ENCODE results near the gene TBC1D22A.

TBC1D22A gene

DNA sequence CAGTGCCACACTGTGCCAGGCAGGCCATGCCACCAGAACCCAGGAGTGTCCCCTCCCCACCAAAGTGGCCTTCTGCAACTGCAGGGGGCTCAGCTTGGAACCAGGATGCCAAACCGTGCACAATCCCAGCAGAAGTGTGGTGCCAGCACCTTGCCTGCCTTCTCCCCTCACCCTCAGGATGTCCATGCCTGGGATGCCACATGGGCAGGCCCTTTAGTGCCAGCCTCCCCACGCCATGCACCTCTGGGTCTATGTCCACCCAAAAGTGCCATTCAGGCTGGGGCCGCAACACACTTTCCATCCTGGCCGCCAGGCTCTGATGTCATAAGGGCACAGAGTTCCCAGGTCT, 8.7 kb upstream of the TBC1D22A start:
- Mint-ChIP-seq H3K4me3 (no peak overlapping the region), H3K27me3 (peaks cover 5% of the 10 kb centered on the region), H3K27ac (peak overlapping the region; percentile 97), H3K4me1 (ENCODE audit: low read depth) (peaks cover 98% of the 10 kb centered on the region), H3K9me3 (peaks cover 11% of the 10 kb centered on the region), H3K36me3 (ENCODE audit: low read depth) (peaks cover 7% of the 10 kb centered on the region)
- intact Hi-C loops (cut with micrococcal nuclease) = no loop called here

- peak overlapping the region; percentile 97 for H3K27ac Mint-ChIP-seq
- H3K36me3 Mint-ChIP-seq (ENCODE audit: low read depth) = peaks cover 7% of the 10 kb centered on the region
- no peak overlapping the region for H3K4me3 Mint-ChIP-seq
- peaks cover 11% of the 10 kb centered on the region for H3K9me3 Mint-ChIP-seq
- intact Hi-C loops (cut with micrococcal nuclease) = no loop called here
- peaks cover 97% of the 10 kb centered on the region for H3K4me1 Mint-ChIP-seq (ENCODE audit: low read depth)
- peaks cover 2% of the 10 kb centered on the region for H3K27me3 Mint-ChIP-seq
Observed at GRCh38 chr22:46754110-46754799, 8.2 kb upstream of the TBC1D22A start.

DNA sequence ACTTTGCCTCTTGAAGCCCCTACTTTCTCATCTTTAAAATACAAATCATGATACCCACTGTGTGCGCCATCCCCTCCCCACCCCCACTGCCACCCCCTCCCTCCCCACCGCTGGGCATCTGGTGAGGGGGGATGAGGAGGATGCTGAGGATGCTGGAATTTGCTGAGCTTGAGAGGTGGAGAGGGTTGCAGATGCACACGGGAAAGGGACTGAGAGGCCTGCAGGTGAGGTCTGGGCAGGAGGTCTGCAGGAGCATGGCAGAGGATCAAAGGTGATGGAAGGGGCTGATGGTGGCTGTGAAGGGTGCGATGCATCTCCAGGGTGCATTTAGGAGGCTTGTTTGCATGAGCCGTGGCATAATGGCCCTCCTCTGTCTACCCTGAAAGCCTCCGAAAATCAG, 7.6 kb upstream of the TBC1D22A start:
- Mint-ChIP-seq H3K9me3 (peaks cover 11% of the 10 kb centered on the region), H3K36me3 (ENCODE audit: low read depth) (peaks cover 7% of the 10 kb centered on the region), H3K27me3 (peaks cover 2% of the 10 kb centered on the region), H3K4me1 (ENCODE audit: low read depth) (peaks cover 91% of the 10 kb centered on the region), H3K4me3 (peak overlapping the region; percentile 5), H3K27ac (peak overlapping the region; percentile 97)
- intact Hi-C loops (cut with micrococcal nuclease) = no loop called here

GRCh38 chr22:46755525-46755924, 6.9 kb upstream of the TBC1D22A start:
- Mint-ChIP-seq H3K4me1 (ENCODE audit: low read depth) (peaks cover 88% of the 10 kb centered on the region), H3K27ac (peak overlapping the region; percentile 97), H3K4me3 (no peak overlapping the region), H3K36me3 (ENCODE audit: low read depth) (peaks cover 9% of the 10 kb centered on the region), H3K9me3 (peaks cover 11% of the 10 kb centered on the region), H3K27me3 (peaks cover 2% of the 10 kb centered on the region)
- intact Hi-C loops (cut with micrococcal nuclease) = no loop called here

DNA sequence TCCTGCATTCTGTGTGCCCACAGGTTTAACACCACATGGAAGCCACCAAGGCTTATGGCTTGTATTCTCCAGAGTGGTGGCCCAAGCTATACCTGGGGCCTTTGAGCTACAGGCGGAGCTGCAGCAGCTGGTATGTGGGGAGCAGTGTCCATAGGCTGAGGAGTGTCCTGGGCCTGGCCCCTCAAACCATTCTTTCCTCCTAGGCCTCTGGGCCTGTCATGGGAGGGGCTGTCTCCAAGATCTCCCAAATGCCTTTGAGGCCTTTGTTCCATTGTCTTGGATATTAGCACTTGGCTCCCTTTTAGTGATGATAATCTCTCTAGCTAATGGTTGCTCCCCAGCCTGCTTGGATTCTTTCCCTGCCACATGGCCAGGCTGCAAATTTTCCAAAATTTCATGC, 6.4 kb upstream of the TBC1D22A start:
- no peak overlapping the region for H3K4me3 Mint-ChIP-seq
- H3K27me3 Mint-ChIP-seq = no peaks in the 10 kb centered on the region
- peaks cover 15% of the 10 kb centered on the region for H3K36me3 Mint-ChIP-seq (ENCODE audit: low read depth)
- H3K27ac Mint-ChIP-seq = peak overlapping the region; percentile 97
- intact Hi-C loops (cut with micrococcal nuclease) = no loop called here
- peaks cover 11% of the 10 kb centered on the region for H3K9me3 Mint-ChIP-seq
- H3K4me1 Mint-ChIP-seq (ENCODE audit: low read depth) = peaks cover 88% of the 10 kb centered on the region

GRCh38 chr22:46757104-46757503, 5.3 kb upstream of the TBC1D22A start:
- peaks cover 11% of the 10 kb centered on the region for H3K9me3 Mint-ChIP-seq
- H3K27me3 Mint-ChIP-seq = no peaks in the 10 kb centered on the region
- peaks cover 88% of the 10 kb centered on the region for H3K4me1 Mint-ChIP-seq (ENCODE audit: low read depth)
- intact Hi-C loops (cut with micrococcal nuclease) = no loop called here
- H3K27ac Mint-ChIP-seq = peak overlapping the region; percentile 97
- peaks cover 19% of the 10 kb centered on the region for H3K36me3 Mint-ChIP-seq (ENCODE audit: low read depth)
- H3K4me3 Mint-ChIP-seq = no peak overlapping the region

DNA sequence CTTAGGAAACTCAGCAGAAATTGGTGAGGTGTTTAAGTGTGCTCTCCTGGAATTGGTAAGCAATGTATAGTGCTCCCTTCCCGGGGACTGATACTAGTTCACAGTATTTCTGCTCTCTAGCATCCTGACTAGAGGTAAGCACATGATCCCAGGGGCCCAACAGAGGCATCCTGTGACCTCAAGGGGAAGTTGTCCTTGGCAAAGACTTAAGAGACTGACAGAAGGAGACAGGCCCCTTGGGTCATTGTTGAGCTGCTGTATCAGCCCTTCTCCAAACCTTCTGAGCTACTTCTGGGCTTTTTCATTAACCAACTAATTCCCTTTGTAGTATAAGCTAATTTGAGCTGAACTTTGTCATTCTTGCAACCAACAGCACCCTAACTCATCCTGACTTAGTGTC, 4.3 kb upstream of the TBC1D22A start:
- Mint-ChIP-seq H3K27ac (peak overlapping the region; percentile 30), H3K27me3 (no peaks in the 10 kb centered on the region), H3K4me3 (no peak overlapping the region), H3K9me3 (peaks cover 11% of the 10 kb centered on the region), H3K4me1 (ENCODE audit: low read depth) (peaks cover 84% of the 10 kb centered on the region), H3K36me3 (ENCODE audit: low read depth) (peaks cover 29% of the 10 kb centered on the region)
- intact Hi-C loops (cut with micrococcal nuclease) = loop anchor here (2.0 kb wide), 1 partner anchor 45 kb away; no protein-coding TSS in a partner anchor

DNA sequence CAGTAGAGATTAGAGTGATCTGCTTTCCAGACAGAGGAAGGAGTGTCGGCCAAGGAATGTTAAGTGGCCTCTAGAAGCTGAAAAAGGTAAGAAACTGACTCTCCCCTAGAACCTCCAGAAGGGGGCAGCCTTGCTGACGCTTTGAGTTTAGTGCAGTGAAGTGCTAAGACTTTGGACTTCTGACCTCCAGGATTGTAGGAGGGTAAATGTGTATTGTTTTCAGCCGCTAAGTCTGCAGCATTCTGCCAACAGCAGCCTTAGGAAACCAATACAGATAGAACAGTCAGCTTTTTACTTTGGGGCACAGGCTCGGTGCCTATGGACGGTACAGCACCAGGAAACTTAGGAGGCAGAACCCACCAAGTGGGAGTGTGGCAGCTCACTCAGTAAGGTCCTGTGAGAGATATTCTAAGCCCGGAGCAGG, 3.6 kb upstream of the TBC1D22A start:
- Mint-ChIP-seq H3K4me1 (ENCODE audit: low read depth) (peaks cover 80% of the 10 kb centered on the region), H3K4me3 (no peak overlapping the region), H3K9me3 (peaks cover 11% of the 10 kb centered on the region), H3K27me3 (no peaks in the 10 kb centered on the region), H3K27ac (peak overlapping the region; percentile 30), H3K36me3 (ENCODE audit: low read depth) (peaks cover 33% of the 10 kb centered on the region)
- intact Hi-C loops (cut with micrococcal nuclease) = loop anchor here (2.0 kb wide), 1 partner anchor 44 kb away; no protein-coding TSS in a partner anchor

DNA sequence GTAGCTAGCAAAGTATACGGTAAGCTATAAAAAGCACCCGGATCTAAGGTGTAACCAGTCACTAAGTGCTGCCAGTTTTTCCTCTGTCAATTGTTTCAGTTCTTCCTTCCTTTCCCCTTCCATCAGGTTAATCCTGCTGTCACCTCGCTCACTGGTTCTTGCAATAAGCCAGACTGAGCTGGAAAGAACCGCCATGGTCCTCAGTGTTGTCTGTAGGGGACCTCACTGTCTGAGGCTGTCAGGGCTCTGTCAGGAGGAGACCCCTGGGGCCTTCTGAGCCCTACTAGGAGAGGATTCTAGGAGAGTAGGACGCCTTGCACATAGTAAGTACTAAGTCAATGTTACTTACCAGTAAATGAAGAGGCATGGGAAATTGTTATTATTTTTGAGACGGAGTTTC, 1.4 kb upstream of the TBC1D22A start:
- Mint-ChIP-seq H3K4me3 (peak overlapping the region; percentile 68), H3K9me3 (peaks cover 10% of the 10 kb centered on the region), H3K27ac (peak overlapping the region; percentile 89), H3K27me3 (no peaks in the 10 kb centered on the region), H3K36me3 (ENCODE audit: low read depth) (peaks cover 54% of the 10 kb centered on the region), H3K4me1 (ENCODE audit: low read depth) (peaks cover 81% of the 10 kb centered on the region)
- intact Hi-C loops (cut with micrococcal nuclease) = no loop called here

DNA sequence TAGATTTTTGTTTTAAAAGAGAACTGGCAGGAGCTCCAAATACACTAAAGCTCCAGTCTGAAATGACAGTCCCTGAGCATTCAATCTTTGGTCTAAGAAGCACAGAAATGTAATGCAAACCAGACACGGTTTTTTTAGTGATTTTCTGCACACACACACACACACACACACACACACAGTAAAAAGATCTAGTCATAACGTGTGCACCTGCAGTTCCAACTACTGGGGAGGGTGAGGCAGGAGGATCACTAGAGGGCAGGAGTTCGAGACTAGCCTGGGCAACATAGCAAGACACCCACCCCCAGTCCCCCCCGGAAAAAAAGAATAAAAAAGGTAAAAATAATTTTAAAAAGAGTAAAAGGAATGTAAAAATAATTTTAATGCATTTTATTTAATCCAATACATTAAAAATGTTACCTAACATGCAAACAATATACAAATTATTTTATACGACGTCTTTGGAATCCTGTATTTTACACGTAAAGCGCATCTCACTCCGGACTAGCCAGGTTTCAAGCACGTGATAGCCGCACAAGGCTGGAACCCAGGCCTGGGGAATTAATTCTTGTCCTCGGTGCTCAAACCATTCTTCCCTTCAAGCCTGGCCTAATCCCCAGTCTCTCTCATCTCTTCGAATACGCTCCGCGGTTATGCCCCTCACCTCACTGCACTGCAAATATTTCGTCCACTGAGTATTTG, 762 bp upstream of the TBC1D22A start:
- Mint-ChIP-seq H3K27ac (peak overlapping the region; percentile 89), H3K36me3 (ENCODE audit: low read depth) (peaks cover 54% of the 10 kb centered on the region), H3K9me3 (peaks cover 3% of the 10 kb centered on the region), H3K4me3 (peak overlapping the region; percentile 95), H3K27me3 (no peaks in the 10 kb centered on the region), H3K4me1 (ENCODE audit: low read depth) (peaks cover 79% of the 10 kb centered on the region)
- intact Hi-C loops (cut with micrococcal nuclease) = no loop called here

GRCh38 chr22:46763051-46763705, 728 bp downstream of the TBC1D22A start:
- Mint-ChIP-seq H3K27ac (peak overlapping the region; percentile 89), H3K4me3 (peak overlapping the region; percentile 95), H3K36me3 (ENCODE audit: low read depth) (peaks cover 69% of the 10 kb centered on the region), H3K9me3 (no peaks in the 10 kb centered on the region), H3K27me3 (no peaks in the 10 kb centered on the region), H3K4me1 (ENCODE audit: low read depth) (peaks cover 79% of the 10 kb centered on the region)
- intact Hi-C loops (cut with micrococcal nuclease) = no loop called here

GRCh38 chr22:46764140-46764680, 1.8 kb downstream of the TBC1D22A start:
- Mint-ChIP-seq H3K4me3 (peak overlapping the region; percentile 95), H3K36me3 (ENCODE audit: low read depth) (peaks cover 79% of the 10 kb centered on the region), H3K27me3 (no peaks in the 10 kb centered on the region), H3K4me1 (ENCODE audit: low read depth) (peaks cover 78% of the 10 kb centered on the region), H3K9me3 (no peaks in the 10 kb centered on the region), H3K27ac (peak overlapping the region; percentile 89)
- intact Hi-C loops (cut with micrococcal nuclease) = loop anchor here (2.0 kb wide), 1 partner anchor 27 kb away; no protein-coding TSS in a partner anchor

GRCh38 chr22:46764779-46765485, 2.5 kb downstream of the TBC1D22A start:
- intact Hi-C loops (cut with micrococcal nuclease) = loop anchor here (2.0 kb wide), 1 partner anchor 26 kb away; no protein-coding TSS in a partner anchor
- Mint-ChIP-seq H3K4me3 (peak overlapping the region; percentile 95), H3K36me3 (ENCODE audit: low read depth) (peaks cover 86% of the 10 kb centered on the region), H3K27me3 (no peaks in the 10 kb centered on the region), H3K9me3 (no peaks in the 10 kb centered on the region), H3K27ac (peak overlapping the region; percentile 89), H3K4me1 (ENCODE audit: low read depth) (peaks cover 85% of the 10 kb centered on the region)
